DMS79 treated with DMSO at 0.1 percent for 48 hours (cell line): ENCODE data around the gene RHOF.

Experiments
- DNase-seq: peaks from one replicate; lab custom pipeline; 2025; lab: John Stamatoyannopoulos, UW

RHOF gene

GRCh38 chr12:121804417-121805111 lies 11.1 kb upstream of the RHOF start:
- no peak for DNase-seq

DNA sequence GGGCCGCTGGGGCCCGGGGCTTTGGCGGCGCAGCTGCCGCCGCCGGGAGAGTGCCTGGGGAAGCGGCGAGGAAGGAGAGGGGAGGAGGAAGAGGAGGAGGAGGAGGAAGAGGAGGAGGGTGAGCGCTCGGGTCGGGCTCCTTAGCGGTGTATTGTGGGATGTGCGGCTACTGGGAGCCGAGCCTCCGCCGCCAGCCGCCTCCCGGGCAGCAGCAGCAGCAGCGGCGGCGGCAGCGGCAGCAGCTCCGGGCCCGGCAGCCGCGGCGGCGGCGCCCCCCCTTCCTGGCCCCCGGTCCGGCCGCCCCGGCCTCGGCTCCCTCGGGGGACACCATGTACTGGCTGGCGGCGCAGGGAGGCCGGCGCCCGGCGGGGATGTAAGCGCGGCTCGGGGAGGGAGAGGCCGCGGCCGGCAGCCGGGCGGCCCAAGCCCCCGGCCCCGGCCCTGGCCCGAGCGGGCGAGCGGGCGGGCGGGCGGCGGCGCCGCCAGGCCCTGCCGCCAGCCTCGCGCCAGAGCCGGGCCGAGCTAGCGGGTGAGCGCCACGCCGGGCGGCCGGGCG lies 10.5 kb upstream of the RHOF start, which contains the start of gene SETD1B:
SETD1B (plus strand) TSS at position 149 of the 556 bp plus-strand sequence. CDS start 729 bp downstream, outside the sequence.
- DNase-seq, result peak; percentile 14

DNA sequence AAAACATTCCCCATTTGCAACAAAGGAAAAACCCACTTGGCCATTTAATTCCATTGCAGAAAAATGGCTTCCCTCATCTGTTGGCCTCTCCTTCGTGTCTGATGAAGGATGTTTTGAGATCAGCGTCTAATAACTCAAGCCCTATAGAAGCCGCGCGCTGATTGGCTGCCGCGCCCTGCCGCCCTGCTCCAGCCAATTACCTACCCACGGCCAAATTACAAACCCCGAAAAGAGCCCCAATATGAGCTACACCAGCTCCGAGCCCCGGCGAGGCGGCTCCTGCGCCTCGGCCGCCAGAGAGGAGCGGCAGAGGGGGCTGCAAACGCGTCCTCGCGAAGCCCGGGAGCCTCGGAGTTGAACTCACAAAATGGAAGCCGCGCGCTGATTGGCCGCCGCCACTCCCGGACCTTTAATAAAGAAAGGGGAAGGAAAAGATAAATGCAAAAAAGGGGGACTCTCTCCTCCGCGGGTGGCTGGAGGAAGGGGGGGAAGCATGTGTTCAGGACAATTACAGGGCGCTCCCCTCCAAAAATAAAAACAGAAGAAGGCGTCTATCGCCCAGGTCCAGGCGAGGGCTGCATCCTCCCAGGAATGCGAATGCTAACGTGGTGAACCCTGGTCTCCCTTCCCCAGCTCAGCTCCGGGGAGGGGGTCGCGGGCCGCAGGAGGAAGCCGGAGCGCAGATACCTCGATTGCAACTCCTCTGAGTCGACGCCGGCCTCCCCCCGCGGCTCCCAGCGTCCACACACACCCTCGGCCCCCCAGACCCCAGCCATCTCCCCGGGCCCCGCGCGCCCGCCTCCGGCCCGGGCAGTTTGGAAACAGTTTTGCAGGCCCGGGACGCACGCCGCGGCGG lies 9.6 kb upstream of the RHOF start:
- peak; percentile 96 for DNase-seq

DNA sequence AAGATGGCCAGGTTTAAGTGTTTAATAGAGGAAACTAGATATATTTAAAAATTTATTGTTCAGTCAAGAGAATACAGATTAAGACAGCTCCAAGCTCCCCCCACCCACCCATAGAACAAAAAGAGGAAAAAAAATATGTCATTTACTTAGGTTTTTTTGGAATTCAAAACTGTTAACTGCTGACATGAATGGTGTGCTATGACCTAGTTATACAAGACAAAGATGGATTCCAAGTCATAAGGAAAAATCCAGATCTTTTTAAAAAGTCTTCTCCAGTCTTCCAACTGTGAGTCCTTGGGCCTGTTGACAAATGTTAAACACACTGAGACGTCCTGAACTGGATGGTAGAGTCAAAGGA lies 9.0 kb upstream of the RHOF start:
- DNase-seq, result no peak

DNA sequence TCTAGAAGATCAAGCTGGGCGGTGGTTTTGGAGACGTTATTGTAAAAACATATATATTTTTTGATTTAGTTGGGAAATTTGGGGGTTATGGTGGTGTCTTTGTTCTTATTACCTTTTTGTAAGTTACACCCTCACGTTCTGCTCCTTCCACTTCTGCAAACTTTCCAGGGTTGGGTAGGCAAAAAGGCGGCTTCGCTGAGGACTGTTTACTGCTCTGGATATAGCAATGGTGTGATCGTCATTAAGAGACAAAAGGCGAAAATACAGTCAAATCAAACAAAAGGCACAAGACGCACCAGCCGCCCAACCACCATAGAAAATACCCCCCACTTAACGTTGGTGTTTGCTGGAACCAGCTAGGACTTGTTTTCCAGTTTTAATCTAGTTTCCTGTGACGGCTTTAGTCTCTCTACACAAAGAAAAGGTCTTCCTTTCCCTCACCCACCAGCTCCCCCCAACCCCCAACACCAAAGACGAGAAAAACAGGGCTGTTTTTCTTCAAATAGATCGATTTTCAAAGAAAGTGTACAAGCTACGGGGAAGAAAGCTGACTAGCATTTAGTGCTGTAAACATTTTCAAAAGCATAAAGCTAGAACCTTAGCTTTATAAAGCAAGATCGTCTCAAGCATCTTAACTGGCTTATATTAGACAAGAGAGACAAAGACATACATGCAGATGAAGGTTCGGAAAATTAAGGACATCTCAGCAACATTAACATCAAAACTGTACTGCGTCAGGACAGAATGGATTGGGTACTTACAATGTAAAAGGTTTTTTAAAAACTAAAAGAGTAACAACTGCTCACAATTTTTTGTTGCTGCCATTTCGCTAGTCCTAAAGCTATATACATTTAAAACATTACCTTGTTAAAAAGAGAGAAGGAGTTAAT lies 8.4 kb upstream of the RHOF start:
- DNase-seq, result peak; percentile 80

- DNase-seq, result peak; percentile 54
Observed at GRCh38 chr12:121800694-121801594, 7.5 kb upstream of the RHOF start.

DNA sequence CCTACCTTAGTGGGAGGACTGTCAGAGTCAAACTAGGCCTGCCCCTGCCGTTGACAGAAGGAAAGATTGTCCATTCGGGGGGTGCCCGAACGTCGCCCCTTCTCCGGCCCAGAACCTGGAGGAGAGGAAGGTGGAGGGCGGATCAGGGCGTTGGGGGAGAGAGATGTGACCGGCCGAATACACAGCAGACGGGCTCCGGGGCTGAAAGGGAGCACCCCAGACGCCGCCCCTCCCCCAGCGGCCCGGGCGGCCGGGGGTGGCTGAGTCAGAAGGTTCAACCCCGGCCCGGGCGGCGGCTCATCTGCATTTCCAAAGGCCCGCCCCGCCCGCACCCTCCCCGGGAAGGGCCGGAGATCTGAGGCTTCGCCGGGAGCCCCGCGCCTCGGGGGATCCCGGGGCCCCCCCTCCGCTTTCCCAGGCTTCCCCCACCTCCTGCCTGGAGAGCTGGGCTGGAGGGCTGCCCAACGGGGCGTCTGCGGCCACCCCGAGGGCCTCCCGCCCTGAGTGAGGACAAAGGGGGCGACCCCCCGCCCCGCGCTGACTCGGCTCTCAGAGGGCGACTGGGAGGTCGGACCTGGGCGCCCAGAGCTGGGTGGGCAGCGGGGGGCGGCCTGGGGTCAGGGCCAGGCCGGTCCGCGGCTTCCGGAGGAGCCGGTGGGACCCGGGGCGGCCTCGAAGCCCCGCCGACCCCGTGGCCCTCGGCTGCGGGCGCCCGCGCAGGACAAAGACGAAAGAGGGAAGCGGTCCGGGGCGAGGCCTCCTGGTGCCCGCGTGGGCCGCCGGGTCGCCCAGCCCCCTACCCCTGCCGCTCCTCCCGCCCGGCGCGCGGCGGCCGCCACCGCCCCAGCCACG lies 6.6 kb upstream of the RHOF start:
- peak; percentile 84 for DNase-seq

DNA sequence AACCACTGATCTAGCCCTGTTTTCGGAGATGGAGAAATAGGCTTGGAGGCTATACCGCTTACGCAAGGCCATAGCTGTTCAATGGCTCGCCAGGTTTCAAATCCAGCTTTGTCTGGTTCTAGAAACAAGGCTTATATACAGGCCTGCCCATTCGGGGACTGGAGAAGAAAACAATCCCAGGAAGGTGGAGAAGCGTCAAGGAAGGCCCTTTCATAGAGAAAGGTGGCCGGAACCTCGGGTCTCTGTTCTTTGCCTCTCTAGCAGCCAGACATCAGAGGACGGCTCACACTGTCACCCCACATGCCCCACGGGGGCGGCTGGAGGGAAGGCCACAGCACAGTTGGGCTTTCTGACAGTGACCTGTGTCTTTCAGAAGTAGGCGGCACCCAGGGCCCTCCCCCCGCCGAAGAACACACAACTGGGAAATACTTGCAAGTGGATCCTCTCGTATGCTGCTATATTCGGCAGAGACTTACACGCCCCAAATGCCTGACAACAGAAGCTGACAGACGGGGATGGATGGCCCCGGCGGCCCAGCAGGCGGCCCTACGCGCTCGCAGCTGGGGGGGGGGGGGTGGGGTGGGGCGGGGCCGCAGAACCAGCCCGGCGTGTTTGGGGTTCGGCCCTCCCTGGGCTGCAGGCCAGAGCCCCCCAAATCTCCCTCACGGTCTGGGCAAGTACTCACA lies 5.8 kb upstream of the RHOF start:
- peak; percentile 84 for DNase-seq

DNA sequence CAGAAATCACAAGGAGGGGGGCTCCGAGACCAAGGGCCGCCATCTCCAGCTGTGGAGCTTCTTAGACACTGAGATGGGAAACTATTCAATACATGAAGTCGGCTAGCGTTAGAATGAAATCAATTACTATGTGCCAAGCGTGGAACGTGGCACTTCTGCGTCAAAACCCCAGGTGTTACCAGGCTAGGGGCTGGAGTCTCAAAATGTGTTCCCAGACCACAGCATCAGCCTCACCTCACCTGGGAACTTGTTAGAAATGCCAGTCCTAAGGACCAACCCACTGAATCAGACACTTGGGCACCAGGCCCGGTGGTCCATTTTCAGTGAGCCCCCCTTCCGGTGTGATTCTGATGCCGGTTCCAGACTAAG lies 5.3 kb upstream of the RHOF start:
- no peak for DNase-seq

- peak; percentile 92 for DNase-seq
Observed at GRCh38 chr12:121797937-121798786, 4.7 kb upstream of the RHOF start.

DNA sequence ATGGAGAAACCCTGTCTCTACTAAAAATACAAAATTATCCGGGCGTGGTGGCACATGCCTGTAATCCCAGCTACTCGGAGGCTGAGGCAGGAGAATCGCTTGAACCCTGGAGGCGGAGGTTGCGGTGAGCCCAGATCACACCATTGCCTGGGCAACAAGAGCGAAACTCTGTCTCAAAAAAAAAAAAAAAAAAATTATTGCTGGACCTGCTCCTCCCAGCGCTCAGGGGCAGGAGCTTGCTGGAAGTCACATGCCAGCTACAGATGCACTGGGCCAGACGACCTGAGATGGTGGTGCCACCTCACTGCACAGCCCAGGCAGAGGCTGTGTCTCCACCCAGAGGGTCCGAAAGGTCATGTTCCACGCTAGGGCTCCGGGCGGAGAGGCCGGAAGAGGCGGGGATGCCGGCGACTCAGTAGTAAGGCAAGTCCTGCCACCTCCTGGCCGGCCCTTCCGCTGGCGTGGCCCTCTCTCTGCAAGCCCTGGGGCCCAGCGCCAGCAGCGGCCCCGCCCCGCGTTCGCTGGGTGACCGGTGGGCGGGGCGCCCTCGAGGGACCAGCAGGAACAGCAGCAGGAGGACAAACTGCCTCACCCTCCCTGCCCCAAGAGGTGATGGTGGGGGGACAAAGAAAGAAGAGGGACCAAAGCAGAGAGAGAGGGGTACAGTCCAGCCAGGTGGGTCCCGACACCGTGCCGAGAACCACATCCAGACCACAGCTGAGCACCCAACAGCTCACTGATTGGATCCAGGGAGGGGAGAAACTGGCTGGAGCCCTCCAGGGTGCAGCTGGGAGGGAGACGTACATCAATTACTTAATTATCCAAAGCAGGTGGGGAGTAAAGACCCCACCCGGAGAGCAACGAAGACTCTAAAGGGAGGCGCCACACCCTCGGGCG lies 3.6 kb upstream of the RHOF start:
- DNase-seq, result peak; percentile 64

DNA sequence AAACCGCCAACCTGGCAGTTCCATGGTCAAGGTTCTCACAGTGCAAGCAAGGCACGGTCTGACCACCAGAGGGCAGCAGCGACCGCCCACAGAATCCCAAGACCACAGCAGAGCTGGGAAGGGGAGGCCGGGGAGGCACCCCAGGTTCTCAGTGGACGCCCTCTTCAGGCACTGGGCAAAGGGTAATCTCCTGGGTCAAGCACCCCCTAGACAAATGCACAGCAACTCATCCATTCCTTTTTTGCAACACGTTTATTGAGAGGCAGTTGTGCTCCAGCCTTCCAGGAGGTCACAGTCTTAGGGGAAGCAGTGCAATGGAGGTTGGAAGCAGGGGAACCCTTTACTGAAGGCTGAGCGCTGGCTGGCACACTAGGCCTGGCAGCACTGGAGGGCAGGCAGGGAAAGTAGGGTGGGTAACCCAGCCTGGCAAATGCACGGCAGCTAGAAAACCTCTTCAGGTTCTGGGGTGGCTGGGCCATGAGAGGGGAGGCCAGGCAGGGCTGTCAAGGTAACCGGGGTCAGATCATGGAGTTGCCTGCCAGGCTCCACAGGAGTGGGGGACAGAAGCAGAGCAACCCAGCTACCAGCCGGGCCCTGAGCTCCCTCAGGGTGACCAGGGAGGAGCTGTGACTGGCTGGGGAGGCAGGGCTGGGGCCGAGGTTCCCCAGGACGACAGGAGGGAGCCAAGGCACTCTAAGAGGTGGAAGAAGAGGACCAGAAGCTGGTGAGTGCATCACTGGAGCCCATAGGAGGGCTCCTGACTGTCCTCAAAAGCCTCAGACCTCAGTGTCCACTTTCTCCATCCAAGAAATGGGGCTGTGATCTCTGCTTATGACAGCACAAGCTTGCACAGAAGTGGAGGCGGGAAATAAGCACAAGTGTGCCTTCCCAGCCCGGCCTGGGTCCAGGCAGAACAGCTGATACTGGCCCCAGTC lies 1.8 kb upstream of the RHOF start:
- DNase-seq, result peak; percentile 26

- no peak for DNase-seq
Observed at GRCh38 chr12:121794534-121795033, 1.1 kb upstream of the RHOF start.

- no peak for DNase-seq
Observed at GRCh38 chr12:121793838-121794533, 498 bp upstream of the RHOF start.

DNA sequence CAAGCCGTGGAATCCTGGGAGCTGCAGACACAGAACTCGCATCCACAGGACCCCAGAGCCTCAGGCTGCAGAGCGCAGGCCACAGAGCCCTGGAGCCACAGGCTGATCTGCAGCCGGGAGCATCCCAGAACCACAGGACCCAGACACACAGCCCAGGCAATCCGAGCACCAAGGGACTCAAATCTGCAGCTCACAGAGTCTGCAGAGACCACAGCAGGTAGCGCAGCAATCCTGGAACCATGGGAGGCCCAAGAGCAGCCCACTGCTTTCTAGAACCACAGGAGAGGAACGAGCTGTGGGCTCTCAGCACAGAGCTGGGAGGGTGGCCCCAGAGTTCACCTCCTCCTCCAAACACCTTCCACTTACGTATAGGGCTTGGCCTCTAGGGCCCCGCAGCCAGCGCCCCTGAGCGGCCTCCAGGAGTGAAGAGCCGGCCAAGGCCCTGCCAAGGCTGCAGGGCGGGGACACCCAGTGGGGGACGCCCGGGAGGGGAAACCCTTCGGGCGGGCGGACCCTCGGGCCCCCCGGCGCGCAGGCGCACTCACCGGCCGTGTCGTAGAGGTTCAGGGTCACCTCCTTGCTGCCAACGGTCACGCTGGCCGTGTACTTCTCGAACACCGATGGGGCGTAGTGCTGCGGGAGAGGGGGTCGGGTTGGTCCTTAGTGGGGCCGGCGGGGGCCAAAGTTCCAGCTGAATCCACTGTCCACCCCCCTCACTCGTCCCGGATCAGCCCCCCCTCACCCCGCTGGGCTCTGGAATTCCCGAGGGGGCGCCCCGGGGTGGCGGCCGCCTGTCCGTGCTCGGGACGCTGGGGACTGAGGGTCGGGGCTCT lies 665 bp downstream of the RHOF start:
- no peak for DNase-seq
